ENCODE measurements around the gene DLG1.

DLG1 gene

GRCh38 chr3:197167549-197167948 lies 130.9 kb downstream of the DLG1 start:
- no peak for DNase-seq

GRCh38 chr3:197165890-197166289 lies 132.5 kb downstream of the DLG1 start:
- DNase-seq: no peak

GRCh38 chr3:197155046-197155445 lies 143.4 kb downstream of the DLG1 start:
- DNase-seq: no peak

- DNase-seq: no peak
Observed at GRCh38 chr3:197151580-197151979, 146.8 kb downstream of the DLG1 start.

- DNase-seq: no peak
Observed at GRCh38 chr3:197149528-197149927, 148.9 kb downstream of the DLG1 start.

GRCh38 chr3:197144188-197144587 lies 154.2 kb downstream of the DLG1 start:
- no peak for DNase-seq

- DNase-seq: no peak
Observed at GRCh38 chr3:197139586-197139985, 158.8 kb downstream of the DLG1 start.

- no peak for DNase-seq
Observed at GRCh38 chr3:197137751-197138150, 160.7 kb downstream of the DLG1 start.

GRCh38 chr3:197136744-197137143 lies 161.7 kb downstream of the DLG1 start:
- DNase-seq: no peak

- DNase-seq: no peak
Observed at GRCh38 chr3:197135212-197135611, 163.2 kb downstream of the DLG1 start.

GRCh38 chr3:197132916-197133530 lies 165.4 kb downstream of the DLG1 start:
- no peak for DNase-seq

- DNase-seq: no peak
Observed at GRCh38 chr3:197125636-197126035, 172.8 kb downstream of the DLG1 start.

- DNase-seq: no peak
Observed at GRCh38 chr3:197124713-197125112, 173.7 kb downstream of the DLG1 start.

GRCh38 chr3:197122394-197122793 lies 176.0 kb downstream of the DLG1 start:
- no peak for DNase-seq

GRCh38 chr3:197117114-197117513 lies 181.3 kb downstream of the DLG1 start:
- DNase-seq: no peak

- DNase-seq: no peak
Observed at GRCh38 chr3:197114007-197114406, 184.4 kb downstream of the DLG1 start.

- no peak for DNase-seq
Observed at GRCh38 chr3:197111685-197112084, 186.7 kb downstream of the DLG1 start.

- DNase-seq: no peak
Observed at GRCh38 chr3:197105786-197106185, 192.6 kb downstream of the DLG1 start.

GRCh38 chr3:197104738-197105137 lies 193.7 kb downstream of the DLG1 start:
- DNase-seq: no peak

GRCh38 chr3:197103766-197104165 lies 194.6 kb downstream of the DLG1 start:
- DNase-seq: no peak

GRCh38 chr3:197093871-197094270 lies 204.5 kb downstream of the DLG1 start:
- no peak for DNase-seq

- no peak for DNase-seq
Observed at GRCh38 chr3:197088370-197088769, 210.0 kb downstream of the DLG1 start.

- DNase-seq: no peak
Observed at GRCh38 chr3:197085137-197085536, 213.3 kb downstream of the DLG1 start.

GRCh38 chr3:197083486-197083885 lies 214.9 kb downstream of the DLG1 start:
- DNase-seq: peak; percentile 54

- no peak for DNase-seq
Observed at GRCh38 chr3:197082871-197083270, 215.5 kb downstream of the DLG1 start.

- DNase-seq: no peak
Observed at GRCh38 chr3:197080344-197080743, 218.1 kb downstream of the DLG1 start.

Data from stimulated activated CD8-positive, alpha-beta memory T cell treated with anti-CD3 and anti-CD28 coated beads, Interleukin-4, amount 100 ng/mL, for 48 hours (primary cell).